ENCODE results near the gene R3HCC1L. TPM values are rescaled to one million over a fixed set of nuclear protein-coding genes. Genes with fewer than 3 reads are reported as not detected.
A peak's percentile ranks its signal among the peaks of the same experiment; 100 is the strongest.

Gene R3HCC1L
- total and polyA plus RNA-seq, 9 of the 15 experiments (the other 6 are each of a cell fraction or from before 2014, with no cell fraction given): 9.1 to 17.8 (median 12.6) TPM

- TF ChIP-seq MGA (IDR thresholded peaks at IDR 0.05): 0 out of 2 replicates have a peak, but pooled peaks have one; percentile 19
- peak; percentile 70 for TF ChIP-seq TCF3 (CRISPR knock-in tag; IDR thresholded peaks at IDR 0.05)
- peak; percentile 26 for TF ChIP-seq TAF9B (IDR thresholded peaks at IDR 0.05; ENCODE audit: partially characterized antibody)
- peak; percentile 37 for TF ChIP-seq MEIS2 (IDR thresholded peaks at IDR 0.05; ENCODE audit: partially characterized antibody)
- peak; percentile 34 for TF ChIP-seq NFIC (IDR thresholded peaks at IDR 0.05)
- TF ChIP-seq CBFA2T2 (conservative IDR thresholded peaks at IDR 0.05): peak; percentile 75
- TF ChIP-seq TAL1 (IDR thresholded peaks at IDR 0.05): peak; percentile 54; the same call in 1 of the 2 replicates
- 0 out of 2 replicates have a peak, but pooled peaks have one; percentile 25 for TF ChIP-seq TFAP4 (CRISPR knock-in tag; IDR thresholded peaks at IDR 0.05; ENCODE audit: borderline replicate concordance)
- TF ChIP-seq MNT (conservative IDR thresholded peaks at IDR 0.05): peak; percentile 55 to 81
- 0 out of 2 replicates have a peak, but pooled peaks have one; percentile 13 for TF ChIP-seq GATA2 (CRISPR knock-in tag; IDR thresholded peaks at IDR 0.05)
These were observed 18.9 kb downstream of the R3HCC1L start (continued) for GRCh38 chr10:98153213-98153958.
